AG04449 (cell line): ENCODE data around the gene TSPEAR.

Source experiments
- CTCF ChIA-PET: fragments of 350-600 bp; formaldehyde crosslinking; extraction: SDS; loops from one replicate; lab custom pipeline; 2021; ENCODE audit warnings: antibody characterized with exemption; lab: Yijun Ruan, JAX
- POLR2A ChIA-PET: fragments of 400-600, 350-600 bp; formaldehyde crosslinking; extraction: SDS; loops from one replicate; lab custom pipeline; 2020; ENCODE audit warnings: antibody characterized with exemption, inconsistent platforms; lab: Yijun Ruan, JAX
- DNase-seq: peaks from one replicate; pipeline ENCODE4 v3.0.0-alpha.2; 2010; ENCODE audit warnings: low read depth, low spot score
- H3K4me3 ChIP-seq: 2 replicates; pipeline ENCODE4 v1.5.1; 2011; ENCODE audit warnings: low read depth, mild to moderate bottlenecking, control low read depth, low read length
- CTCF ChIP-seq: IDR thresholded peaks from one replicate; pipeline ENCODE4 v1.5.1; 2011; ENCODE audit warnings: mild to moderate bottlenecking, moderate library complexity, low read length, control low read depth, inconsistent platforms; ENCODE audit not compliant: insufficient read depth; ENCODE audit errors: missing control alignments

The TSPEAR gene

GRCh38 chr21:44532712-44533111, 178.7 kb downstream of the TSPEAR start:
- no peak for TF ChIP-seq CTCF
- ChIA-PET POLR2A (no interaction called here), CTCF (interaction anchor here (0.9 kb wide), 1 partner anchor 52 kb away, joined by 3 read pairs; no protein-coding TSS in a partner anchor)
- H3K4me3 ChIP-seq = no peak overlapping the region
- no peak for DNase-seq

GRCh38 chr21:44531606-44532564, 179.5 kb downstream of the TSPEAR start:
- DNase-seq = no peak
- POLR2A ChIA-PET = no interaction called here
- H3K4me3 ChIP-seq = no peak overlapping the region
- CTCF ChIA-PET = interaction anchor here (0.9 kb wide), 1 partner anchor 51 kb away, joined by 3 read pairs; no protein-coding TSS in a partner anchor
- TF ChIP-seq CTCF = no peak

- DNase-seq = no peak
- TF ChIP-seq CTCF = no peak
- CTCF ChIA-PET = no interaction called here
- POLR2A ChIA-PET = no interaction called here
- H3K4me3 ChIP-seq = no peak overlapping the region
Observed at GRCh38 chr21:44530903-44531605, 180.3 kb downstream of the TSPEAR start.

GRCh38 chr21:44530221-44530902, 181.0 kb downstream of the TSPEAR start:
- CTCF ChIA-PET = no interaction called here
- no peak overlapping the region for H3K4me3 ChIP-seq
- no peak for DNase-seq
- POLR2A ChIA-PET = no interaction called here
- no peak for TF ChIP-seq CTCF

- DNase-seq = no peak
- POLR2A ChIA-PET = no interaction called here
- CTCF ChIA-PET = no interaction called here
Observed at GRCh38 chr21:44529503-44530125, 181.8 kb downstream of the TSPEAR start.

More at GRCh38 chr21:44529503-44530125, 181.8 kb downstream of the TSPEAR start:
- TF ChIP-seq CTCF = no peak
- H3K4me3 ChIP-seq = no peak overlapping the region
